ENCODE measurements around the gene EIF6.
"Not testable (repeated sequence)": the region's sequence is repeated elsewhere in the genome, so short reads cannot be mapped to it uniquely, and the experiment has no call there.

Gene EIF6

DNA sequence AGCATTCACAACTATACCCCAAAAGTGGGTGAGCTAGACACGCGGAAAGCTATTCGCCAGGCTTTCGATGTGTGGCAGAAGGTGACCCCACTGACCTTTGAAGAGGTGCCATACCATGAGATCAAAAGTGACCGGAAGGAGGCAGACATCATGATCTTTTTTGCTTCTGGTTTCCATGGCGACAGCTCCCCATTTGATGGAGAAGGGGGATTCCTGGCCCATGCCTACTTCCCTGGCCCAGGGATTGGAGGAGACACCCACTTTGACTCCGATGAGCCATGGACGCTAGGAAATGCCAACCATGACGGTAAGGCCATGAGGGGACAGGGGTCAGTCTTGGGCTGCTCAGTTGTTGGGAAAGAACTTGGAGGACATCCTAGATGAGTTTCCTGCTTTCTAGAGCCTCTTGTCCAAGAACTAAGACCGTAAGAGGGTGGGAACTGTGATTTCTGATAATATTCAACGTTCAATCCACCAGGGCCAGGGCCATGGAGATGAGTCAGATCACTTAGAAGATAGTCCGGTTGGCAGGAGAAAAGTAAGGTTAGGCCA is 30.0 kb downstream of the EIF6 start:
- TF ChIP-seq ZNF274 (IDR thresholded peaks at IDR 0.05; ENCODE audit: low read depth, low read length): no peak
- H3K4me3 ChIP-seq (ENCODE audit: low read length): no peak overlapping the region

DNA sequence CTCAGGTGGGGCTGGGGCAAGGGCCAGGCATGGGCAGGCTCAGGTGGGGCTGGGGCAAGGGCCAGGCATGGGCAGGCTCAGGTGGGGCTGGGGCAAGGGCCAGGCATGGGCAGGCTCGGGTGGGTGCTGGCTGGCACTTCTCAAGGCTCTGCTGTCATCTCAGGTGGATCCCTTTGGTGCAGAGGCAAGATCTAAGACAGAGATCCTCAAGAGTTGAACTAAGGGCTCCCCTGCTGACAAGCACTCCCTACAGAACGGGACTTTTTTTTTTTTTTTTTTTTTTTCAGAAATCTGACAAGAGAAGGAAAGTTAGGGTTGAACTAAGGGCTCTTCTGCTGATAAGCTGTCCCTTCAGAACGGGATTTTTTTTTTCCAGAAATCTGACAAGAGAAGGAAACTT is 31.6 kb downstream of the EIF6 start:
- no peak overlapping the region for H3K4me3 ChIP-seq (ENCODE audit: low read length)
- no peak for TF ChIP-seq ZNF274 (IDR thresholded peaks at IDR 0.05; ENCODE audit: low read depth, low read length)

DNA sequence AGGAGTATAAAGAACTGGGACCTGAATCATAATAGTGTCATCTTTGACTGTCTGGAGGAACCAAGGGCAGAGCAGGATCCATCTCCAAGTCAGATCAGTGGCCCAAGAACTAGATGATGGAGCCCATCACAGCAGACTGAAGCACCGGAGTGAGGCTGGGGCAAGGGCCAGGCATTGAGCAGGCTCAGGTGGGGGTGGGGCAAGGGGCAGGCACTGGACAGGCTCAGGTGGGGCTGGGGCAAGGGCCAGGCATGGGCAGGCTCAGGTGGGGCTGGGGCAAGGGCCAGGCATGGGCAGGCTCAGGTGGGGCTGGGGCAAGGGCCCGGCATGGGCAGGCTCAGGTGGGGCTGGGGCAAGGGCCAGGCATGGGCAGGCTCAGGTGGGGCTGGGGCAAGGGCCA is 32.0 kb downstream of the EIF6 start:
- not testable (repeated sequence) for H3K4me3 ChIP-seq (ENCODE audit: low read length)

DNA sequence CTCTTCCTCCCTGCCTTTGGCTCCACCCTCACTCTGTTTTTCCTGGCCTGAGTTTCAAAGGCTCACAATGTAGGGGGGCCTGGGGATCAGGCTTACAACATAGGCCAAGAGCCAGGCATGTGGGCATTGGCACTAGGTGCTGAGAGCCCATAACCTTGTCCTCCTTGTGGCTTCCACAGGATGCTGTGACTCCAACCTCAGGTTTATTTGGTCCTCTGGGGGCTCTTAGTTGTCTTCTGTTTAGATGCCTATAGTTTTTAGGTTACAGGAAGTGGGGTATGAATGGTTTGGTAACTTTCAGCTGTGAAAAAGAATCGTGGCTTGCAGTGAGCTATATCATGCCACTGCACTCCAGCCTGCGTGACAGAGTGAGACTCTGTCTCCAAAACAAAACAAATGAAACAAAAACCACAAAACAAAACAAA is 32.5 kb downstream of the EIF6 start:
- no peak for TF ChIP-seq ZNF274 (IDR thresholded peaks at IDR 0.05; ENCODE audit: low read depth, low read length)
- no peak overlapping the region for H3K4me3 ChIP-seq (ENCODE audit: low read length)

- H3K4me3 ChIP-seq (ENCODE audit: low read length): no peak overlapping the region
- no peak for TF ChIP-seq ZNF274 (IDR thresholded peaks at IDR 0.05; ENCODE audit: low read depth, low read length)
Observed at GRCh38 chr20:35251613-35251940, 33.0 kb downstream of the EIF6 start.

DNA sequence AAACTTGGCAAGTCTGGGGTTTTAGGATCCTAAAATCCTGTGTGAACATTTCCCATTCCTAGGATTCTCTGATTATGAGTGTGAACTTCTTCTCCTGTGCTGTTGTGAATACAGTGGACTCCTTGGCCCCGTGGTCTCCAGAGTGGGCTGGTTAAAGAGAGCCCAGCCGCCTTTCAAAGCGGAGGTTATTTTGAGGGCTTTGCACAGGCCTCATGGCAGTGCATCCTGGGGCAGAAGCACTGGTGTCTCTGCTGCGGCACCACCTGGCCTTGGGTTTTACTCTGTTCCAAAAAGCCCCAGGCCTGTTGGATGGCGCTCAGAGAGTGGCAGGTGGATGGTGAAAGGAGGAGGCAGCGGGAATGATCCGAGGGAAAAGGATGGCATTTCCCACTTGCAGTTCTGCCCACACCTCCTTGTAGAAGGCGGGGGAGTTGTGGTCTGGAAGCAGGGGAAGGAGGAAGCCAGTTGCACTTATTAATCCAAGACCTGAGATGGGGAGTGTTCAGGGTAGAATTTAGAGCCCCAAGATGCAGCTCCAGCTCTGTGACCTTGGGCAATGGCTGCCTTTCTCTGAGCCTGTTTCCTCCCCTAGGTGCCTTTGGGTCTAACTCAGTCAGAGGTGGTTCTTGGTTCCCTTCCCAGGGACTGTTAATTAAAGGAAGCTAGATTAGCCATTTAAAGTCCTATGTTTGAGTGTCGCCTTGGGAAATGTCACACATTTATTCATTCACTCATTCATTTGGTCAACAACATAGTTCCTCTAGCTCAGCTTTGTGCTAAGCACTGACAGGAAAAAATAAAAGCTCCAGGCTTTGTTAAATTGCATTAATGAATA is 35.7 kb downstream of the EIF6 start:
- no peak for TF ChIP-seq ZNF274 (IDR thresholded peaks at IDR 0.05; ENCODE audit: low read depth, low read length)
- H3K4me3 ChIP-seq (ENCODE audit: low read length): no peak overlapping the region

DNA sequence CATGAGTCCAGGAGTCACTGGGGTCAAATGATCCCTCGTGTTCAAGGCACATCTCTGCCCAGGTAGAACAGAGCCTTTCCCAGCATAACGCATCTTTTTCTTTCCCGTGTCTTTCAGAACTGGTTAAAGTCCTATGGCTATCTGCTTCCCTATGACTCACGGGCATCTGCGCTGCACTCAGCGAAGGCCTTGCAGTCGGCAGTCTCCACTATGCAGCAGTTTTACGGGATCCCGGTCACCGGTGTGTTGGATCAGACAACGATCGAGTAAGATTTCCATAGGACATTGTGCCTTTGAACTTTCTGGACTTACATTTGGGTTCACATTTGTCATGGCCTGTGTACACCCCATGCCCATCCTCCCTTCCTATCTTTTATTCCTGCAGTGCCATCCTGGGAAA is 37.8 kb downstream of the EIF6 start:
- TF ChIP-seq ZNF274 (IDR thresholded peaks at IDR 0.05; ENCODE audit: low read depth, low read length): no peak
- H3K4me3 ChIP-seq (ENCODE audit: low read length): no peak overlapping the region

- H3K4me3 ChIP-seq (ENCODE audit: low read length): no peak overlapping the region
- no peak for TF ChIP-seq ZNF274 (IDR thresholded peaks at IDR 0.05; ENCODE audit: low read depth, low read length)
Observed at GRCh38 chr20:35243986-35244385, 40.6 kb downstream of the EIF6 start.

- no peak overlapping the region for H3K4me3 ChIP-seq (ENCODE audit: low read length)
- no peak for TF ChIP-seq ZNF274 (IDR thresholded peaks at IDR 0.05; ENCODE audit: low read depth, low read length)
Observed at GRCh38 chr20:35243317-35243716, 41.3 kb downstream of the EIF6 start.

DNA sequence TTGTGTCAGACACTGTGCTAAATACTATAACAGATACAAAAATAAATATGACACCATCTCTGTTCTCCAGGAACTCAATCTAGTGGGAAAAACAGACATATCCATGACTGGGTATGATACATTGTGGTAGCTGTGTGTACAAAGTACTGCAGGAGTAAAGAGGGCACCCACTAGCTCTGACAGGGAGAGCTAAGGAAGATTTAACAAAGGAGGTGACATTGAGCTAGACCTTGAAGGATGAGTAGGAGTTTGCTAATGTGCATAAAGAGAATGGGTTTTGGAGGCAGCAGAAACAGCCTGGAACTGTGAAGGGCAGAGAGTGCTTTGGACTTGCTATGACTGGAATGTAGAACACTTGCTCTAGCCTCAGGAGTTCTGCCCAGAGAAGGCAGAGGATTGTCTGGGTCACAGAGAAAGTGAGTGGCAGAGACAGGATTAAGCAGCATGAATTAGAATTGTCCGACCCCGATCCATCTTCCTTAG is 43.7 kb downstream of the EIF6 start:
- H3K4me3 ChIP-seq (ENCODE audit: low read length): no peak overlapping the region
- TF ChIP-seq ZNF274 (IDR thresholded peaks at IDR 0.05; ENCODE audit: low read depth, low read length): no peak

GRCh38 chr20:35240083-35240810 is 44.3 kb downstream of the EIF6 start:
- no peak for TF ChIP-seq ZNF274 (IDR thresholded peaks at IDR 0.05; ENCODE audit: low read depth, low read length)
- H3K4me3 ChIP-seq (ENCODE audit: low read length): no peak overlapping the region

GRCh38 chr20:35238735-35239134 is 45.8 kb downstream of the EIF6 start:
- TF ChIP-seq ZNF274 (IDR thresholded peaks at IDR 0.05; ENCODE audit: low read depth, low read length): no peak

DNA sequence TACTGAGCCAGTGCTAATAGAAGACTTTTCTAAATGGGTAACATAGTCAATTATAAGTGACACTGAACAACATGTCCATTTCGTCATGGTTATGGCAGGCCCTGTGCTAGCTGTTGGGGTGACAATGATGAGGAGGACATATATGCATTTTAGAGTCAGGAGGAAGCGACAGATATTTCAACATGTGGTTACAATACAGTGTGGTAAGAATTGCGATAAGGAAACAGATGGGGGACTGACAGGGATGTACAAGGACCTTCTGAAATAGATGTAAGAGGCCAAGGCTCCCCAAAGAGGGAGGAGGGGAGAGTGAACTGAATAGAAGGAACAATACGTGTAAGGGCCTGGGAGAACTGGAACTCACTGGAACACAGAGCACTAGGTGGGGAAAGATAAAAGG is 46.4 kb downstream of the EIF6 start:
- no peak for TF ChIP-seq ZNF274 (IDR thresholded peaks at IDR 0.05; ENCODE audit: low read depth, low read length)
- H3K4me3 ChIP-seq (ENCODE audit: low read length): no peak overlapping the region

More at GRCh38 chr20:35238735-35239134, 45.8 kb downstream of the EIF6 start:
- no peak overlapping the region for H3K4me3 ChIP-seq (ENCODE audit: low read length)

- no peak overlapping the region for H3K4me3 ChIP-seq (ENCODE audit: low read length)
Observed at GRCh38 chr20:35237486-35237885, 47.1 kb downstream of the EIF6 start.

DNA sequence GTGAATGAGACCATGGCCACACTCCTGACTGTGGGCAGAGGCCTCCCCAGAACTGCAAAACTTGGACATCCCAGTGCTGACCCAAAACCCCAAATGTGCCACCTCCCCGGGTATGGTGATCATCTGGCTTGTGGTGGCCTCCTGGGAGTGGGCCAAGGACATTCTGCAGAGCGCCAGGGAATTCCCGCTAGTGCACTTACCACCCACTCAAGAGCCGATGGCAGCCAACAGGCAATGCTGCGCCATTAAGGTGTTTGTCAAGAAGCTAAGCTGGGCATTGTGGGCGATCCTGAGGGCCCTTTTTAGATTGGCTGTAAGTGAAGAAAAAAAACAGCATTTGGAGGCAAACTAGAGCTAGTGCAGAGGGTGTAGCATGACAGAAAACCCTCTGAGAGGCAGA is 48.7 kb downstream of the EIF6 start:
- no peak overlapping the region for H3K4me3 ChIP-seq (ENCODE audit: low read length)
- TF ChIP-seq ZNF274 (IDR thresholded peaks at IDR 0.05; ENCODE audit: low read depth, low read length): no peak

More at GRCh38 chr20:35237486-35237885, 47.1 kb downstream of the EIF6 start:
- no peak for TF ChIP-seq ZNF274 (IDR thresholded peaks at IDR 0.05; ENCODE audit: low read depth, low read length)

Measured in GM08714 (cell line).